ENCODE measurements around the gene FNDC11.

The FNDC11 gene

GRCh38 chr20:63540417-63541186, 13.4 kb upstream of the FNDC11 start:
- no peak for DNase-seq

- no peak for DNase-seq
These were observed 12.6 kb upstream of the FNDC11 start for GRCh38 chr20:63541371-63541770.

DNA sequence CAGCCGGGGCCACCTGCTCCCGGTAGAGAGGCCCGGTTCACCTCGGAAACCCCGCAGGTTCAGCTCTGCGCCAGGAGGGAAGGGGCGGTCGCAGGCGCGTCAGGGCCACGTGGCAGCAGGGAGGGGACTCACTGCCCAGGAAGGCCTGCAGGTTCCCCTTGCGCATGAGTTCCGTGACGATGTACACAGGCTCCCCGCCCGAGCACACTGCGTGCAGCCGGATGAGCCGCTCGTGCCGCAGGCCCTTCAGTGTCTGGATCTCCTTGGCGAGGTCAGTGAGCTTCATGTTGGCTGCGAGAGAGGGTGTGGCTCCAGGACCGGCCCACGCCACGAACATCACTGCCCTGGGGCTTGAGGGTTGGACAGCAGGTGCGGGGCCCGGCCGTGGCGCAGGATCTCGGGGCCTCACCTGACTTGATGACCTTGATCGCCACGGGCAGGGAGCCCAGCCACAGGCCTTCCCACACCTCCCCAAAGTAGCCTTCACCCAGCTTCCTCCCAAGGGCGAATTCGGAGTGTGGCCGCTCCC, 11.9 kb upstream of the FNDC11 start:
- no peak for DNase-seq

DNA sequence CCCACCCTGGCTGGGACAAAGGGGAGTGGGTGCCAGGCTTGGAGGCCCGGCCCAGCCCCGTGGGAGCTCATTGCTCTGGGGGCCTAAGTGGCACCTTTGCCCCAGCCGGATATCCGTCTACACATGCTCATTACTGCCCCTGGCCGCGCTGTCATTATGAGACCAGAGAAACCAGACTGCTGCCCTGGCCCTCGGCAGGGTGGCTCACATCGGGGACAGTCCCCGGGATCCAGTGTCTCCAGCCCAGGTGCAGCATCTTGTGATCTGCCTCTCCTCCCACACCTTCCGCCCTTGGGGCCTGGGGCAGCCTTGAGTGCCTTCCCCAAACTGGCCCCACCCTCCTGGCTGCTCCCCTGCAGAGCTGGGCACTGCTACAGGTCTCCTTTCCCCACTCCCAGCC, 11.3 kb upstream of the FNDC11 start:
- no peak for DNase-seq

DNA sequence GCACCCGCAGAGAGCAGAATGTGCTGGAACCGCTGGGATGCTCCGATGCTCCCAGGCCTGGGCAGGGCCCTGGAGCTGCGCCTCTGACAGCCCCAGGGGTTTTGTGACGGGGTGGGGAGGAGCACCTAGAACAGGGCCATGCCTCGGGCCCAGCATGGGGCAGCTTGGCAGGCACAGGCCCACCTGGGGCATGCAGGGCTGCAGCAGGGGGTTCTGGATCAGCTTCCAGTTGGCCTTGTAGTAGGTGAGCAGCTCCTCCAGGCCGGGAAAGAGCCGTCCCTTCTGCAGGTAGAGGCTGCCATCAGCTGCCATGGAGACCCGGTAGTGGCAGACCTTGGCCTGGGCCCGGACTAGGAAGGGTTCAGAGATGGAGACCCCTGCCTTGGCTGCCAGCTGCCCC, 10.8 kb upstream of the FNDC11 start:
- no peak for DNase-seq

- DNase-seq = no peak
These were observed 10.2 kb upstream of the FNDC11 start for GRCh38 chr20:63543733-63544132.

- no peak for DNase-seq
These were observed 9.6 kb upstream of the FNDC11 start for GRCh38 chr20:63544241-63544957.

- DNase-seq = no peak
These were observed 8.9 kb upstream of the FNDC11 start for GRCh38 chr20:63544958-63545516.

GRCh38 chr20:63545814-63546213, 8.1 kb upstream of the FNDC11 start:
- DNase-seq = no peak

GRCh38 chr20:63546256-63546955, 7.6 kb upstream of the FNDC11 start:
- no peak for DNase-seq

DNA sequence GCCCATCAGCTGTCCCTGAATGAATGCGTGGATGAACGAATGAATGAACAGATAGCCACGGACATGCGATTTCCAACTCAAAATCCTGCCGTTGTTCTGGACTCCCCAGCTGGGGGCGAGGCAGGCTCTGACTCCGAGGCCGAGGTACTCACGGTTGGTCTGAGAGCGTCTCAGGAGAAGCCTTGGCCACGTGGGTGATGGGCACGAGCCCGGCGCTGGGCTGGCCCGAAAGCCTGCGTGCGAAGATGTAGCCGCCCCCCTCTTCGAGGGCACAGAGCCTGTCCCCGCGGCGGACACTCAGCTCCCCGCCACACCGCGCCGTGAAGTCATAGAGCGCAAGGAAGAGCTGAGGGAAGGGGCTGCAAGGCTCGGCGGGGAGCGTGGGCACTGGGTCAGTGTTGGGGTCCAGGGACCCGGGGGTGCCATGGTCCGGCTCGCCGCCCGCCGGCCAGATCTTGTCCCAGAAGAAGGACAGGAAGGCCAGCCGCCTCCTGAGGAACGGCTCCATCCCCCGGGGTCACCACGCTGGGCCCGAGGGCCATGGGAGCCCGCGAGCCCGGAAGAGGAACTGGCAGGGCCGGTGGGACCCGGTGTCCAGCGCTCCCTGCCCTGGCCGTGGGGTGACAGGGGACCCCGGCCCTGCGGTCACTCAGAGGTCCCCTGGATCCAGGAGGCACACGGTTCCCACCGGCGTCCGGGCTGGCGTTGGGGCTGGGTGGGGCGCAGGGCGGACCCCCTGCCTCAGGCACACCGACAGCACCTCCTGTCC, 6.8 kb upstream of the FNDC11 start:
- DNase-seq = no peak

DNA sequence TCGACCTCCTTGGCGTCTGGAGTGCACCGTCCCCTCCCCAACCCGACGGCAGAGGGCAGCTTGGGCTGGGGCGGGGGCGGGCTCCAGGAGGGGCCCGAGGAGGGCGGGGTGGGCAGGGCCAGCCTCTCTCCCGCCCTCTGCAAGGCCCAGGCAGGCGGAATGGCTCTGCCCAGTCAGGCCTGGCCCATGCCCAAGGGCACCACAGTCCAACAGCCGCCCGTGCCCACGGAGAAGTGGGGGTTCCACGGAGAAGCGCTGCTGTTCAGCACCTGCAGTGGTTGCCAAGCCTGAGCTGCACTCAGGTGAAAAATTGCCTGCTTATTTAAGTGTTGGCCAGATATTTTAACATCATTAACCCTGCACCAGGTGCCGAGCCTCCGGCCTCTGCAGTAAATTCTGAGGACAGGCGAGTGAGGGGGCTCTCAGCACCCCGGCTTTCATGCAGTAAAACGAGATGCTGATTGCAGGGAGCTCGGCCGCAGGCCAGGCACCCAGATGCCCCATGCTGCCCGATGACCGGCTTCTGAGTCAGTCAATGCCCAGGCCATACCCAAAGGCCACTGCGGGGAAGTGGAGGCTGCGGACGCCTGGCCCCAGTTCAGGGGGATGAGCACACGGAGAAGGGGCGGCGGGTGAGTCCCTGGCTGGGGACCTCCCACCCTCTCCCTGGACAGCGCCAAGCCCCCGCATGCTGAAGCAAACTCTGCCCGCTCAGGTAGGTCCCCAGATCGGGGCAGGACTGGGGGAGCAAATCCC, 6.1 kb upstream of the FNDC11 start, which contains the start of gene SRMS:
Gene SRMS (minus strand): TSS at position 25 of the 756 bp plus-strand sequence. CDS start 286 bp downstream, outside the sequence.
- DNase-seq = no peak

DNA sequence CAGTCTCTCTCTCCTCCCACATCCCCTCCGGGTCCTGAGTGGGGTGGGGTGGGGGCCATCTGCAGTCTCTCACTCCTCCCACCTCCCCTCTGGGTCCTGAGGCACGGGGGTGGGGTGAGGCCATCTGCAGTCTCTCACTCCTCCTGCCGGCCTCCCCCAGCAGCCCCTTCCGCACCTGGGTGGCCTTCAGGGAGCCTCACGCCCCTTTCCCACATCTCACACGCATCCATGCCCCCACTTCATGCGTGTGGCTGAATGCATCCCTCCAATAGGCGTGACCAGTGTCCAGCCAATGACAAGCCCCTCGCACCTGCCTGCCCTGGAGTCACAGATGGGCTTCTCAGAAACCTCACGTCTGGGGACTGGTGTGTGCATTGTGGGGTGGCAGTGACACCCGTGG, 5.4 kb upstream of the FNDC11 start:
- DNase-seq = no peak

DNA sequence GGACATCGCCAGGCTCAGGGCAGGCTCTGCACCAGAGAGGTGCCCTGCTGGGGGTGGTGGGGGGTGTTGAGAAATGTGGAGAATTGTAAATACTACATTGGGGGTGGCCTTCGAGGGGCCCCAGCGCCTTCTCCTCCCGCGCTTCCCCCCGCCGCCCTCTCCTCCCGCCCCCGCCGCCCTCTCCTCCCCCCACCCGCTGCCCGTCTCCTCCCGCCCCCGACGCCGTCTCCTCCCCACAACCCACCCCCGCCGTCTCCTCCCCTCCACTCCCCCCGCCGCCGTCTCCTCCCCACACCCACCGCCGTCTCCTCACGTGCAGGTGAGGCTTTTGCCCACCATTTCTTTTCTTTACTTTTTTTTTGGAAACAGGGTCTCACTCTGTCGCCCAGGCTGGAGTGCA, 4.9 kb upstream of the FNDC11 start:
- no peak for DNase-seq

GRCh38 chr20:63549679-63550282, 4.2 kb upstream of the FNDC11 start:
- no peak for DNase-seq

DNA sequence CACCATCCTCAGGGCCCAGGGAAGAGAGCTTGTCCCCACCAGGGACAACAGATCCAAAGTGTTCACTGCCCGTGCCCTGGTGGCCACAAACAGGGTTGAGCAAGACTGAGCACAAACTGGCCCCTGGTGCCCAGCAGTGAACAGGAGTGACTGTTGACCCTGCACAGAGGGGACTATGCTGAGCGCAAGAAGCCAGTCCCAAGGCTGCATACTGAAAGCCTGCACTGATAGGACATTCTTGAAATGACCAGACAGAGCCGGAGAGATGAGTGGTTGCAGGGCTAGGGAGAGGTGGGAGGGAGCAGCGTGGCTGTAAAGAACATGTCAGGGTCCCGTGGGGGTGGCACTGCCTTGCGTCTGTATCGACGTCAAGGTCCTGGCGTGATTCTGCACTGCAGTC, 2.9 kb upstream of the FNDC11 start:
- DNase-seq = no peak

GRCh38 chr20:63552481-63553249, 1.3 kb upstream of the FNDC11 start:
- DNase-seq = no peak

GRCh38 chr20:63553251-63553932, 567 bp upstream of the FNDC11 start:
- DNase-seq = peak; percentile 70

- no peak for DNase-seq
These were observed 661 bp downstream of the FNDC11 start for GRCh38 chr20:63554361-63555278.

All from NCI-H1048 (cell line).